Chondrocyte (in vitro differentiated cells): ENCODE results near the gene RASD1. TPM values are rescaled to one million over a fixed set of nuclear protein-coding genes. Genes with fewer than 3 reads are reported as not detected.

ENCODE experiments used
- DNase-seq: peaks from one replicate; pipeline ENCODE4 v3.0.0; 2021; ENCODE audit warnings: mixed read lengths, low spot score
- H3K27ac Mint-ChIP-seq: one replicate; pipeline ENCODE4 v1.8.0; 2021; ENCODE audit warnings: mild to moderate bottlenecking, moderate library complexity, mixed read lengths; ENCODE audit not compliant: unreplicated experiment
- H3K27me3 Mint-ChIP-seq: 2 replicates; pipeline ENCODE4 v1.8.0; 2021; ENCODE audit warnings: low read depth, mixed read lengths
- H3K36me3 Mint-ChIP-seq: 2 replicates; pipeline ENCODE4 v1.8.0; 2021; ENCODE audit warnings: low read depth, mixed read lengths
- H3K4me1 Mint-ChIP-seq: 2 replicates; pipeline ENCODE4 v1.8.0; 2021; ENCODE audit warnings: low read depth, mild to moderate bottlenecking, mixed read lengths
- H3K4me3 Mint-ChIP-seq: one replicate; pipeline ENCODE4 v1.8.0; 2021; ENCODE audit warnings: mild to moderate bottlenecking, moderate library complexity, mixed read lengths; ENCODE audit not compliant: unreplicated experiment
- H3K9me3 Mint-ChIP-seq: 2 replicates; pipeline ENCODE4 v1.8.0; 2021; ENCODE audit warnings: low read depth, mixed read lengths
- total RNA-seq: library from RNA; stranded (reverse); gene quantifications from 3 replicates; pipeline ENCODE4 v1.2.1, GENCODE V29; 2021
- TF ChIP-seq, protein P1 (sequence below): fragments of 200-600 bp; sonication (generic); IDR thresholded peaks from 2 replicates; pipeline ENCODE4 v1.5.0; 2021; ENCODE audit warnings: antibody characterized with exemption, mild to moderate bottlenecking, moderate library complexity

The RASD1 gene
- total RNA-seq, 1 donor from 2014 or later: 0.42 TPM

DNA sequence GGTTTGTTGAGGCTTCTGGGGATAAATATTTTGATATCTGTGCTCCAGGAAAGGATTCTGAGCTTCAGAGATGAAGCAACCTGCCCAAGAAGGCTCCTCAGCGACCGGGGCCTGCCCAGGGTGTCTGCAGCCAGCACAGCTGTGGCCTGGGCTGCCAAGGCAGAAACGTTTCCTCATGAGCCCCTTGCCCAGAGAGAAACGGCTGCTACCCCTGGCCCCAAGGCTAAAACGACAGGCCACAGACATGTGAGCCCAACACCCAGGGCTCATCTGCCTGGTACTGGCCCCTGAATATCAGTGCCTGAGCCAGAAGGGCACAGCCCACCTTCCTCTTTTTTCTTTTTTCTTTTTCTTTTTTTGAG, 45.4 kb upstream of the RASD1 start:
- H3K4me3 Mint-ChIP-seq: no peak overlapping the region
- peaks cover 28% of the 10 kb centered on the region for H3K4me1 Mint-ChIP-seq

DNA sequence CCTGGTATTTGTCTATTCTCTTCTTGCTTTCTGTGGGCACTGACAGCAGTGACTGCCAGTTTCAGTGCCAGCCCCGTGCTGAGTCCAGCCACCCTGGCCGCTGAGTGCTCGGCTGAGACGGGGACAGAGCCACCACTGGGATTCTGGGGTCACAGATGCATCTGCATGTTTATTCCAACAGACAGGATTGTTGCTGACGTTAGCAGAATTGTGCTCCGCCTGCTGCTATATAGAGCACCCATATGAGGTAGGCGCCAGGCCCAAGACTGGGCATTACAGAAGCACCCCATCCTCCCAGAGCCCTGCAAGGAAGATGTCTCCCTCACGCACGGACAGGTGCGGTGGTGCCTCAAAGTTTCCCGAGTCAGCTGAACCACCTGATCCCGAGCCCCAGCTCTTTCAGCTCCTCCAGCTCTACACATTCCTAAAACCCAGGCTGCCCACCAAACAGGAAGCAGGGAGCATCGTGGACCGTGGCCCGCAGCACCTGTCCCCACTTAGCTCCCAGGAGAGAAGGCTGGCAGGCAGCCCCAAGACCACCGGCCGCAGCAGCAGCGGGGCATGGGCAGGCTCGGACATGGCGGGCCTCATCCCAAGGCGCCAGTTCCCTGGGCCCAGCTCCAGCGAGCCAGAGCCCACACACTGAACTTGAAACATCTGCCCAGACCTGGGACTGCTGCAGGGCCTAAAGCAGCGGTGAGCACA, 44.9 kb upstream of the RASD1 start:
- Mint-ChIP-seq H3K27ac (no peak overlapping the region), H3K4me1 (peaks cover 32% of the 10 kb centered on the region), H3K27me3 (no peaks in the 10 kb centered on the region), H3K9me3 (no peaks in the 10 kb centered on the region), H3K36me3 (no peaks in the 10 kb centered on the region), H3K4me3 (no peak overlapping the region)
- DNase-seq: no peak
- TF ChIP-seq, protein P1, sequence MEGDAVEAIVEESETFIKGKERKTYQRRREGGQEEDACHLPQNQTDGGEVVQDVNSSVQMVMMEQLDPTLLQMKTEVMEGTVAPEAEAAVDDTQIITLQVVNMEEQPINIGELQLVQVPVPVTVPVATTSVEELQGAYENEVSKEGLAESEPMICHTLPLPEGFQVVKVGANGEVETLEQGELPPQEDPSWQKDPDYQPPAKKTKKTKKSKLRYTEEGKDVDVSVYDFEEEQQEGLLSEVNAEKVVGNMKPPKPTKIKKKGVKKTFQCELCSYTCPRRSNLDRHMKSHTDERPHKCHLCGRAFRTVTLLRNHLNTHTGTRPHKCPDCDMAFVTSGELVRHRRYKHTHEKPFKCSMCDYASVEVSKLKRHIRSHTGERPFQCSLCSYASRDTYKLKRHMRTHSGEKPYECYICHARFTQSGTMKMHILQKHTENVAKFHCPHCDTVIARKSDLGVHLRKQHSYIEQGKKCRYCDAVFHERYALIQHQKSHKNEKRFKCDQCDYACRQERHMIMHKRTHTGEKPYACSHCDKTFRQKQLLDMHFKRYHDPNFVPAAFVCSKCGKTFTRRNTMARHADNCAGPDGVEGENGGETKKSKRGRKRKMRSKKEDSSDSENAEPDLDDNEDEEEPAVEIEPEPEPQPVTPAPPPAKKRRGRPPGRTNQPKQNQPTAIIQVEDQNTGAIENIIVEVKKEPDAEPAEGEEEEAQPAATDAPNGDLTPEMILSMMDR: no peak

More for the DNA sequence above, 45.4 kb upstream of the RASD1 start:
- no peaks in the 10 kb centered on the region for H3K27me3 Mint-ChIP-seq
- H3K27ac Mint-ChIP-seq: no peak overlapping the region
- H3K36me3 Mint-ChIP-seq: no peaks in the 10 kb centered on the region
- no peak for DNase-seq
- TF ChIP-seq, protein P1: no peak
- no peaks in the 10 kb centered on the region for H3K9me3 Mint-ChIP-seq

DNA sequence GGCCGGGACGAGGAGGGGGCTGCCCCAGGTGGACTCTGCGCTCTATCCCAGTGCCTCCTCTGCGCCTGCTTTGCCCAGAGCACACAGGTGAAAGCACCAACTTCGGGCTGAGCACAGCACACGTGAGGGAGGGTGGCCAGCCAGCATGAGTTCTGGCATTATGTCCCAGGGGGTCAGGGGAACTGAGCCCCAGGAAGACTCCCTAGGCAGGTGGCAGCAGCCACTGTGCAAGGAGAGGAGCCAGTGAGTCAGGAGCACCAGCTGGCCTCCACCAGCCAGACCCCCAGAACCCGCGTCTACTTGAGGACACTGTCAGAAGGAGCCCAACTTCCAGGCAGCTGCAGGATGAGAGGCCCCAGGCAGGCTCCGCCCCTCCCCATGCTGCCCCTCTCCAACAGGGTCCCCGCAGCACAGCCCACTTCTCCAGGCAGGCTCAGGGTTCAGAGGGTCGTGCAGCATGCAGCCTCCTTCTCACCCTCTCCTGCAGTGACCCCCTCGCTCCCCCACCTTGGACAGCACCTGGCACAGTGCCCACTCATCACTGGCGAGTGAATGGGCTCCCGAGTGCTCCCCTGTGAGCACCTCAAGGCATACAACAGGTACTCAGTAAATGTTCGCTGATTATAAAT, 44.2 kb upstream of the RASD1 start:
- TF ChIP-seq, protein P1: no peak
- peaks cover 33% of the 10 kb centered on the region for H3K4me1 Mint-ChIP-seq
- H3K36me3 Mint-ChIP-seq: no peaks in the 10 kb centered on the region
- no peak overlapping the region for H3K4me3 Mint-ChIP-seq
- H3K27me3 Mint-ChIP-seq: no peaks in the 10 kb centered on the region
- no peak for DNase-seq
- no peaks in the 10 kb centered on the region for H3K9me3 Mint-ChIP-seq
- H3K27ac Mint-ChIP-seq: no peak overlapping the region

DNA sequence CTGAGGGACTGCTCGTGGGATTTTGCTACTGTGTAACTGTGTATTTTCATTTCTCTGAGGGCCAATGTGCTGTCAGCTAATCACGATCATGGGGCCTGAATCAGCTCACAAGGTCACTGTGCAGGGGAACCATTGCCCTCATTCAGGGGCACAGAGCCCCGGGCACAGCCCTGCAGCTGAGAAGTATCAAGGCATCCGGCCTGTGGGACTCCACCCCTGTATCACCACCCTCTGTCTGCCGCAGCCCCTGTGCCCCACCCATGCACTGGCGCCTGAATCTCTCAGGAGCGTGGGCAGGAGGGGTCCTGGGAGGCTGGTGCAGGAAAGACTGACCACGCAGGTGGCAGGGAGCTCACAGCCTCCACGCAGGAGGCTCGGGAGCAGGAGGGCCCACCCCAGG, 43.4 kb upstream of the RASD1 start:
- no peak overlapping the region for H3K27ac Mint-ChIP-seq
- no peaks in the 10 kb centered on the region for H3K9me3 Mint-ChIP-seq
- no peak overlapping the region for H3K4me3 Mint-ChIP-seq
- TF ChIP-seq, protein P1: no peak
- H3K27me3 Mint-ChIP-seq: no peaks in the 10 kb centered on the region
- H3K36me3 Mint-ChIP-seq: no peaks in the 10 kb centered on the region
- no peak for DNase-seq
- peaks cover 30% of the 10 kb centered on the region for H3K4me1 Mint-ChIP-seq

DNA sequence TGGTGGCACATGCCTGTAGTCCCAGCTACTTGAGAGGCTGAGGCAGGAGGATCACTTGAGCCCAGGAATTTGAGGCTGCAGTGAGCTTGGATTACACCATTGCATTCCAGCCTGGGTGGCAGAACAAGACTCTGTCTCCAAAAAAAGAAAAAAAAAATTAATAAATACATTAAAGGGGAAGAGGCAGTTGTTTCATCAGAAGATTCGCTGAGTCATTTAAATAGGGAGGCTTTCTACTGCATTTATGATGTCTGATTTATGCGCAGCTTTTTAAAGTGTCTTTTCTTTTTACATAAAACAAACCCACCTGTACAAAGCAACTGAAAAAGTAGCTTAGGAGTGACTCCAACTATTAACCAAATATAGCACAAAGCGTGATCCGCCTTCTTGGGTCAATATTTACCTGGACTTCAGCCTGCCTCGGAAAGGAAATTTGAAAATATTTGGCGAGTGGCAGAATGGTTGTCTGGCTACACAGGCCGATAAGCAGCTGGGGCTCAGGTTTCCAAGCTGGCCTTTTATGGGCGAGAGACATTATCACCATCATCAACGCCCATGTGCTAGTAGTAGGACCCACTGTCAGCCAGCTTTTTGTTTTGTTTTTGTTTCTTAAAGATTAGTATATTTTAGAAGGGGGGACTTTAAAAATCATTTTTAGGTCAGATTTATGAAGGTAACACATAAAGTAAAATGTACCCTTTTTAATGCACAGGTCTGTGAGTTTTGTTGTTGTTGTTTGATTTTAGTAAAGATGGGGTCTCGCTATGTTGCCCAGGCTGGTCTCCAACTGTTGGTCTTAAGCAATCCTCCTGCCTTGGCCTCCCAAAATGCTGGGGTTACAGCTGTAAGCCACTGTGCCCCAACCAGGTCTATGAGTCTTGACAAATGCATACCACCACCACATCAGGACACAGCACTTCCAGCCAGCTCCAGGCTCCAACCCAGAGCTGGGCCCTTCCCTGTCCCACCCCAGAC, 42.5 kb upstream of the RASD1 start:
- Mint-ChIP-seq H3K9me3 (no peaks in the 10 kb centered on the region), H3K36me3 (no peaks in the 10 kb centered on the region), H3K4me3 (no peak overlapping the region), H3K27ac (no peak overlapping the region), H3K4me1 (peaks cover 27% of the 10 kb centered on the region), H3K27me3 (no peaks in the 10 kb centered on the region)
- TF ChIP-seq, protein P1: no peak
- no peak for DNase-seq
